Stomach (tissue), 4 donors: Measurements from ENCODE around the gene TTYH1.

Experiments
- CTCF ChIP-seq, 7 experiments: fragments of 450-650 bp in 4 of 7; fragments of 200-600 bp in 3 of 7; sonication (generic) in 3 of 7; IDR thresholded peaks; one replicate each; pipeline ENCODE4 v1.5.1; 2016 to 2019; ENCODE audit warnings: antibody characterized with exemption in 7 of 7, control low read depth in 2 of 7, mild to moderate bottlenecking in 1 of 7
- EP300 ChIP-seq: sonication (generic); formaldehyde crosslinking; IDR thresholded peaks from one replicate; pipeline ENCODE4 v1.6.1; 2017; ENCODE audit warnings: antibody characterized with exemption
- POLR2A ChIP-seq, 4 donors: fragments of 450-650 bp; IDR thresholded peaks; one replicate each; pipeline ENCODE4 v1.6.1; 2016; ENCODE audit warnings: antibody characterized with exemption in 4 of 4, control low read depth in 2 of 4, mild to moderate bottlenecking in 1 of 4, moderate library complexity in 1 of 4
- POLR2AphosphoS5 ChIP-seq, 3 donors: sonication (generic); formaldehyde crosslinking; IDR thresholded peaks; one replicate each; pipeline ENCODE4 v1.6.1; 2016; ENCODE audit warnings: antibody characterized with exemption in 3 of 3

GRCh38 chr19:54405628-54406027 lies 9.6 kb upstream of the TTYH1 start:
- TF ChIP-seq CTCF (IDR thresholded peaks at IDR 0.05) (no peak), POLR2A (IDR thresholded peaks at IDR 0.05) (no peak), POLR2AphosphoS5 (IDR thresholded peaks at IDR 0.05) (no peak), EP300 (no peak)
